IMR-90 (cell line): ENCODE data around the gene THRA. TPM values are rescaled to one million over a fixed set of nuclear protein-coding genes. Genes with fewer than 3 reads are reported as not detected.

Experiments used
- ELK1 ChIP-seq: fragments of 150-350 bp; IDR thresholded peaks from 2 replicates; pipeline ENCODE4 v1.6.1; 2016; ENCODE audit warnings: low read depth, mild to moderate bottlenecking, low read length, moderate library complexity, borderline replicate concordance
- RAD21 ChIP-seq: IDR thresholded peaks from 2 replicates; pipeline ENCODE4 v1.6.1; 2012; ENCODE audit warnings: low read length, improper control_type of control experiment
- USF2 ChIP-seq: fragments of 150-350 bp; IDR thresholded peaks from 2 replicates; pipeline ENCODE4 v1.6.1; 2017; ENCODE audit warnings: mild to moderate bottlenecking, antibody characterized with exemption, low read length, low read depth
- polyA plus RNA-seq, 3 experiments: library from polyadenylated mRNA; depleted of rRNA; stranded (reverse); fragments of >200 nt; gene quantifications; 2 replicates each; pipeline ENCODE4 v1.2.3, GENCODE V29; 2012; ENCODE audit warnings: low replicate concordance in 1 of 3
- total RNA-seq: library from RNA; depleted of rRNA; stranded (reverse); fragments of >200 nt; gene quantifications from 2 replicates; pipeline ENCODE4 v1.2.3, GENCODE V29; 2012

THRA gene
- total and polyA plus RNA-seq, 2 of the 4 experiments (the other 2 are of a cell fraction), result 22.0 to 23.4 TPM

GRCh38 chr17:40020146-40020545 lies 42.6 kb upstream of the THRA start (continued):
- TF ChIP-seq ELK1 (no peak), USF2 (no peak), RAD21 (no peak)
